Fibroblast of mammary gland (primary cell): Measurements from ENCODE around the gene XCR1.

Experiments
- DNase-seq: peaks from one replicate; pipeline ENCODE4 v3.0.0-alpha.2; 2010; ENCODE audit warnings: low read depth
- H3K4me3 ChIP-seq: 2 replicates; pipeline ENCODE4 v1.5.1; 2011; ENCODE audit warnings: low read depth, mild to moderate bottlenecking, low read length, moderate library complexity; ENCODE audit not compliant: control insufficient read depth
- CTCF ChIP-seq: conservative IDR thresholded peaks from 2 replicates; pipeline ENCODE4 v1.5.1; 2011; ENCODE audit warnings: low read depth, low read length, inconsistent platforms; ENCODE audit not compliant: control insufficient read depth, insufficient read depth

XCR1 gene, protein sequence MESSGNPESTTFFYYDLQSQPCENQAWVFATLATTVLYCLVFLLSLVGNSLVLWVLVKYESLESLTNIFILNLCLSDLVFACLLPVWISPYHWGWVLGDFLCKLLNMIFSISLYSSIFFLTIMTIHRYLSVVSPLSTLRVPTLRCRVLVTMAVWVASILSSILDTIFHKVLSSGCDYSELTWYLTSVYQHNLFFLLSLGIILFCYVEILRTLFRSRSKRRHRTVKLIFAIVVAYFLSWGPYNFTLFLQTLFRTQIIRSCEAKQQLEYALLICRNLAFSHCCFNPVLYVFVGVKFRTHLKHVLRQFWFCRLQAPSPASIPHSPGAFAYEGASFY

DNA sequence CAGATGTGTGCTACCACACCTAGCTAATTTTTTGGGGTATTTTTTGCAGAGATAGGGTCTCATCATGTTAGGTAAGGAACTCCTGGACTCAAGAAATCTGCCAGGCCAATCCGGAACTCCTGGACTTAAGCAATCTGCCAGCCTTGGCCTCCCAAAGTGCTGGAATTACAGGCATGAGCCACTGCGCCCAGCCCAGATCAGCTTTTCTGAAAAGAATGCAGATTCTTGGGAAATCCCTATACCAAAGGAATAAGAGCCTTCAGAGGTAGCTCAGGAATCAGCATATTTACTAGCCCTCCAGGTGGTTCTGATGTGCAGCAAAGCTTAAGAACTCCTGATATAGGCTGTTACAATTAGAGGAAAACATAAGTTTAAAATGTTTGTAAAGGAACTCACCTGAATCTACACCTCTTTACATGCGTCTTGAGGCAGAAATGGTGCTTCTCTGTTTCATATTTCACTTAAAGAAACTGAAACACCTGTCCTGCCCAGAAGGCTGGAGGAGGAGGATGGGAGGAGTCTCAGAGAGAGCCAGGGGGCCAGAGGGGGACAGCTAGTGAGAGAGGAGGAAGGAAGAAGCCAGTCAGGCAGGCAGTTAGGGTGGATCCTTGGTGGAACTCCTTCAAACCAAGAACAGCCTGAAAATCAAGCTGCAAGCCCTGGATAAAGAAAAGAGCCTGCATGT lies at the start of gene XCR1:
Gene XCR1, minus strand, starts transcription at position 463 of the 685 bp plus-strand sequence. CDS start 5,536 bp downstream, outside the sequence.
- H3K4me3 ChIP-seq, result no peak within 1 kb of the TSS
- DNase-seq, result no peak
- no peak for TF ChIP-seq CTCF

DNA sequence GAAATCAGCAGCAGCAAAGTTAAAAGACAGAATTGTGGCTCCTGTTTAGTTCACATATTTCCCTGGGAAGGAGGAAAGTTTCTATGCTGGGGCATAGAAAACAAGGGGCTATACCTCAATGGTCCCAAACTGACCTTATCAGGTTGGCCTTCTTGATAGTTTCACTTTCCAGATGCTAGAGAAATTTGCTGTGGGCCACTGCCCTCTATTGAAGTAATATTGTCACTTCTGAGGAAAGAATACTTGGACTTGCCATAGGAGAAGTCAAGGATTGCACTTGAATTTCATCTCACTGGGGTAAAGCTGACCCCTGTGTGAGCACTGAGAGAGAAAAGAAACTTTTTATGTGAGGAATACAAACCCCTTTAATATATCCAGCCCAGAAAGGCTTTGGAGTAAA lies 49.3 kb upstream of the XCR1 start:
- no peak overlapping the region for H3K4me3 ChIP-seq
- peak; percentile 27 for TF ChIP-seq CTCF
- DNase-seq, result peak; percentile 34

DNA sequence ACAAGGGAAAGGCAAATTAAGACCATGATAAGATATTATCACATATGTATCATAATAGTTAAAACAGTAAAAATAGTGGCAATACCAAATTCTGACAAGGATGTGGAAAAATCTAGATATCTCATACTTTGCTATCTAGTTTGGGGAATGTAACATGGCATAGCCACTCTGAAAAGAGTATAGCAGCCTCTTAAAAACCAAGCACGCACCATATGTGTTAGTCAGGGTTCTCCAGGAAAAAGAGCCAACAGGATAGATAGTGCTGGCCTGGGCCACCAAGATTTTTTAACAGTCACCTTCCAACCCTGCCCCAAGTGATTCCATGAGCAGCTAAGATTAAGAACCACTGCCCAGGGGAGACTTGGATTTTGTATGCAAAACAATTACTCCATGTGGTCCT lies 48.5 kb upstream of the XCR1 start:
- TF ChIP-seq CTCF, result no peak
- no peak for DNase-seq
- H3K4me3 ChIP-seq, result no peak overlapping the region

- no peak for TF ChIP-seq CTCF
- no peak overlapping the region for H3K4me3 ChIP-seq
- DNase-seq, result no peak
Observed at GRCh38 chr3:46071222-46071858, 44.1 kb upstream of the XCR1 start.

- DNase-seq, result no peak
- no peak for TF ChIP-seq CTCF
- no peak overlapping the region for H3K4me3 ChIP-seq
Observed at GRCh38 chr3:46070595-46071093, 43.4 kb upstream of the XCR1 start.

DNA sequence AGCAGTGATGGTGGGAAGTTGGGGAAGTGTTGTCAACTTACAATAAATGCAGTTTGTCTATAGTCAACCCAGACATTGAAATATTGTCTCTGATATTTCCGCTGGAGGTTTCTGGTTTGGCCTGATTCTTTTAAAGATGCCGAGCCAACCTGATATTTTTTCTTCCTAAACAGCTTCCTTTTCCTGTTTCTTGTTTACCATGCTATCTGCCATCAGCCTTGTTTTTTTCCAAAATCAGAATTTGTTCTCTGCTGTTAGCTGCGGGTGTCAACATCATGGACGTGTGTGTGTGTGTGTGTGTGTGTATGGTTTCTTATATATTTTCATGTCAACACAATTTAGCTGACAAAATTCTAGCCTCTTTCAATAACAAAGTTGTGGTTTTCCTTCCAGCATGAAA lies 41.2 kb upstream of the XCR1 start:
- TF ChIP-seq CTCF, result no peak
- H3K4me3 ChIP-seq, result no peak overlapping the region
- DNase-seq, result no peak
